ENCODE measurements around the gene TULP4. TPM values are rescaled to one million over a fixed set of nuclear protein-coding genes. Genes with fewer than 3 reads are reported as not detected.

The TULP4 gene
- total RNA-seq, 1 experiment from 2014 or later, result 82.0 TPM

- Histone ChIP-seq H3K36me3 (ENCODE audit: insufficient read depth, low read length, poor library complexity, severe bottlenecking) (no peaks in the 10 kb centered on the region), H3K27me3 (replicated peaks; ENCODE audit: insufficient read depth, low read depth, low read length, poor library complexity) (no peaks in the 10 kb centered on the region), H3K27ac (ENCODE audit: low read depth, low read length, poor library complexity, severe bottlenecking) (no peak overlapping the region), H3K4me3 (ENCODE audit: low read depth, low read length, poor library complexity, severe bottlenecking) (no peak overlapping the region), H3K4me1 (ENCODE audit: insufficient read depth, low read length, poor library complexity, severe bottlenecking) (peaks cover 30% of the 10 kb centered on the region), H3K9me3 (ENCODE audit: low read depth, low read length, poor library complexity, severe bottlenecking) (no peaks in the 10 kb centered on the region)
- intact Hi-C loops (cut with micrococcal nuclease; ENCODE audit: unreplicated experiment), result no loop called here
- no peak for DNase-seq (ENCODE audit: low spot score)
- ChIA-PET POLR2A (ENCODE audit: low non-redundant PET) (no interaction called here), CTCF (no interaction called here)
- no peak for TF ChIP-seq EZH2 (IDR thresholded peaks at IDR 0.05; ENCODE audit: borderline replicate concordance, low read depth, low read length, poor library complexity, severe bottlenecking)
- no peak for TF ChIP-seq CTCF (conservative IDR thresholded peaks at IDR 0.05; ENCODE audit: low read depth, low read length)
- BruUV-seq (replicated peaks), result no TSS peak
These were observed 25.2 kb upstream of the TULP4 start for GRCh38 chr6:158287047-158287446.

- Histone ChIP-seq H3K36me3 (ENCODE audit: insufficient read depth, low read length, poor library complexity, severe bottlenecking) (no peaks in the 10 kb centered on the region), H3K27ac (ENCODE audit: low read depth, low read length, poor library complexity, severe bottlenecking) (no peak overlapping the region), H3K9me3 (ENCODE audit: low read depth, low read length, poor library complexity, severe bottlenecking) (no peaks in the 10 kb centered on the region), H3K4me1 (ENCODE audit: insufficient read depth, low read length, poor library complexity, severe bottlenecking) (peaks cover 15% of the 10 kb centered on the region), H3K27me3 (replicated peaks; ENCODE audit: insufficient read depth, low read depth, low read length, poor library complexity) (no peaks in the 10 kb centered on the region), H3K4me3 (ENCODE audit: low read depth, low read length, poor library complexity, severe bottlenecking) (no peak overlapping the region)
- DNase-seq (ENCODE audit: low spot score), result no peak
- POLR2A ChIA-PET (ENCODE audit: low non-redundant PET), result no interaction called here
- TF ChIP-seq EZH2 (IDR thresholded peaks at IDR 0.05; ENCODE audit: borderline replicate concordance, low read depth, low read length, poor library complexity, severe bottlenecking) (no peak), CTCF (conservative IDR thresholded peaks at IDR 0.05; ENCODE audit: low read depth, low read length) (no peak)
- intact Hi-C loops (cut with micrococcal nuclease; ENCODE audit: unreplicated experiment), result no loop called here
- BruUV-seq (replicated peaks), result no TSS peak
- CTCF ChIA-PET, result no interaction called here
These were observed 22.2 kb upstream of the TULP4 start for GRCh38 chr6:158290040-158290439.

- Histone ChIP-seq H3K27me3 (replicated peaks; ENCODE audit: insufficient read depth, low read depth, low read length, poor library complexity) (no peaks in the 10 kb centered on the region), H3K4me3 (ENCODE audit: low read depth, low read length, poor library complexity, severe bottlenecking) (no peak overlapping the region), H3K36me3 (ENCODE audit: insufficient read depth, low read length, poor library complexity, severe bottlenecking) (no peaks in the 10 kb centered on the region), H3K9me3 (ENCODE audit: low read depth, low read length, poor library complexity, severe bottlenecking) (no peaks in the 10 kb centered on the region), H3K4me1 (ENCODE audit: insufficient read depth, low read length, poor library complexity, severe bottlenecking) (peaks cover 11% of the 10 kb centered on the region), H3K27ac (ENCODE audit: low read depth, low read length, poor library complexity, severe bottlenecking) (no peak overlapping the region)
- DNase-seq (ENCODE audit: low spot score), result no peak
- intact Hi-C loops (cut with micrococcal nuclease; ENCODE audit: unreplicated experiment), result no loop called here
- BruUV-seq (replicated peaks), result no TSS peak
- CTCF ChIA-PET, result no interaction called here
- no peak for TF ChIP-seq CTCF (conservative IDR thresholded peaks at IDR 0.05; ENCODE audit: low read depth, low read length)
- no peak for TF ChIP-seq EZH2 (IDR thresholded peaks at IDR 0.05; ENCODE audit: borderline replicate concordance, low read depth, low read length, poor library complexity, severe bottlenecking)
- POLR2A ChIA-PET (ENCODE audit: low non-redundant PET), result no interaction called here
These were observed 21.6 kb upstream of the TULP4 start for GRCh38 chr6:158290659-158291058.

Data from A673 (cell line).